KMS-11 (cell line): Measurements from ENCODE around the gene GAK.

Experiments used
- H2AFZ ChIP-seq: fragments of 200-600 bp; sonication (generic); 2 replicates; pipeline ENCODE4 v1.6.1; 2016; ENCODE audit warnings: antibody characterized with exemption, mixed run types, low read depth
- H3K27ac ChIP-seq: fragments of 200-600 bp; sonication (generic); 2 replicates; pipeline ENCODE4 v1.6.1; 2016; ENCODE audit warnings: mild to moderate bottlenecking, mixed run types
- H3K27me3 ChIP-seq: fragments of 200-600 bp; sonication (generic); 2 replicates; pipeline ENCODE4 v1.6.1; 2017; ENCODE audit warnings: mild to moderate bottlenecking, low read depth, mixed run types, moderate library complexity; ENCODE audit not compliant: insufficient read depth
- H3K36me3 ChIP-seq: fragments of 200-600 bp; sonication (generic); 2 replicates; pipeline ENCODE4 v1.6.1; 2017; ENCODE audit warnings: mild to moderate bottlenecking, mixed run types; ENCODE audit not compliant: insufficient read depth
- H3K4me1 ChIP-seq: fragments of 200-600 bp; sonication (generic); 2 replicates; pipeline ENCODE4 v1.6.1; 2016; ENCODE audit warnings: mild to moderate bottlenecking, low read depth, mixed run types; ENCODE audit not compliant: poor library complexity, severe bottlenecking
- H3K4me2 ChIP-seq: fragments of 200-600 bp; sonication (generic); 2 replicates; pipeline ENCODE4 v1.7.0; 2016; ENCODE audit warnings: mild to moderate bottlenecking, mixed run types
- H3K4me3 ChIP-seq: fragments of 200-600 bp; sonication (generic); IDR thresholded peaks from 2 replicates; pipeline ENCODE4 v1.6.1; 2017; ENCODE audit warnings: low read depth, low read length, mixed read lengths; ENCODE audit not compliant: insufficient read depth
- H3K79me2 ChIP-seq: fragments of 200-600 bp; sonication (generic); 2 replicates; pipeline ENCODE4 v1.6.1; 2016; ENCODE audit warnings: low read depth, mixed run types; ENCODE audit not compliant: insufficient read depth
- H3K9ac ChIP-seq: fragments of 200-600 bp; sonication (generic); 2 replicates; pipeline ENCODE4 v1.6.1; 2016; ENCODE audit warnings: mild to moderate bottlenecking, mixed run types
- H4K20me1 ChIP-seq: fragments of 200-600 bp; sonication (generic); 2 replicates; pipeline ENCODE4 v1.6.1; 2016; ENCODE audit warnings: mild to moderate bottlenecking, mixed run types; ENCODE audit not compliant: insufficient read depth
- CTCF ChIP-seq: fragments of 200-600 bp; sonication (generic); conservative IDR thresholded peaks from 2 replicates; pipeline ENCODE4 v1.6.1; 2017; ENCODE audit warnings: low read depth, mild to moderate bottlenecking, antibody characterized with exemption, low read length, moderate library complexity, mixed read lengths

Gene GAK

GRCh38 chr4:826508-827208 lies 105.5 kb downstream of the GAK start:
- TF ChIP-seq CTCF: no peak
- H3K4me1 ChIP-seq: no peaks in the 10 kb centered on the region
- no peaks in the 10 kb centered on the region for H3K27me3 ChIP-seq
- H4K20me1 ChIP-seq: no peaks in the 10 kb centered on the region
- no peak overlapping the region for H3K4me2 ChIP-seq
- H3K27ac ChIP-seq: no peak overlapping the region
- no peaks in the 10 kb centered on the region for H3K36me3 ChIP-seq
- H3K79me2 ChIP-seq: no peaks in the 10 kb centered on the region
- H2AFZ ChIP-seq: no peak overlapping the region
- H3K4me3 ChIP-seq: no peak overlapping the region
- H3K9ac ChIP-seq: no peak overlapping the region

GRCh38 chr4:825971-826330 lies 106.2 kb downstream of the GAK start, which contains the start of gene CPLX1:
Gene CPLX1, minus strand, starts transcription at chr4:826129. Its CDS starts 1,607 bp downstream, at chr4:824522.
- Histone ChIP-seq H2AFZ (no peak within 1 kb of the TSS), H3K4me1 (no peaks in the 10 kb centered on the region), H3K9ac (no peak within 1 kb of the TSS), H3K4me2 (no peak within 1 kb of the TSS), H3K4me3 (no peak within 1 kb of the TSS), H3K36me3 (no peaks in the 10 kb centered on the region), H3K79me2 (no peaks in the 10 kb centered on the region), H3K27me3 (no peaks in the 10 kb centered on the region), H3K27ac (no peak within 1 kb of the TSS), H4K20me1 (no peaks in the 10 kb centered on the region)
- no peak for TF ChIP-seq CTCF

- no peaks in the 10 kb centered on the region for H3K79me2 ChIP-seq
- H3K27ac ChIP-seq: no peak overlapping the region
- no peak overlapping the region for H2AFZ ChIP-seq
- no peak overlapping the region for H3K4me2 ChIP-seq
- no peaks in the 10 kb centered on the region for H3K36me3 ChIP-seq
- no peak for TF ChIP-seq CTCF
- H3K27me3 ChIP-seq: no peaks in the 10 kb centered on the region
- no peaks in the 10 kb centered on the region for H4K20me1 ChIP-seq
- no peak overlapping the region for H3K4me3 ChIP-seq
- no peaks in the 10 kb centered on the region for H3K4me1 ChIP-seq
- H3K9ac ChIP-seq: no peak overlapping the region
Observed at GRCh38 chr4:825063-825970, 106.8 kb downstream of the GAK start.

- Histone ChIP-seq H3K79me2 (no peaks in the 10 kb centered on the region), H3K36me3 (no peaks in the 10 kb centered on the region), H3K4me1 (no peaks in the 10 kb centered on the region), H3K27me3 (no peaks in the 10 kb centered on the region; the same call in 1 of the 2 replicates), H3K27ac (no peak overlapping the region), H4K20me1 (no peaks in the 10 kb centered on the region), H3K4me2 (no peak overlapping the region), H3K4me3 (no peak overlapping the region), H2AFZ (no peak overlapping the region), H3K9ac (no peak overlapping the region)
- TF ChIP-seq CTCF: no peak
Observed at GRCh38 chr4:824461-825062, 107.6 kb downstream of the GAK start.
